ENCODE data around the gene LIG1.
A peak's percentile ranks its signal among the peaks of the same experiment; 100 is the strongest.

The LIG1 gene

GRCh38 chr19:48170817-48171347 is 738 bp upstream of the LIG1 start (continued):
- TF ChIP-seq ZNF214 (tag by site-specific recombination; IDR thresholded peaks at IDR 0.05; ENCODE audit: borderline replicate concordance) = no peak
- TF ChIP-seq ZNF184 (tag by site-specific recombination; IDR thresholded peaks at IDR 0.05) = no peak
- no peak for TF ChIP-seq OSR2 (tag by site-specific recombination; IDR thresholded peaks at IDR 0.05)
- TF ChIP-seq ZNF76 (tag by site-specific recombination; IDR thresholded peaks at IDR 0.05; ENCODE audit: borderline replicate concordance, low read depth) = no peak
- TF ChIP-seq ZNF112 (tag by site-specific recombination; IDR thresholded peaks at IDR 0.05) = no peak
- TF ChIP-seq ZBTB21 (tag by site-specific recombination; IDR thresholded peaks at IDR 0.05) = no peak
- peak; percentile 100 for TF ChIP-seq SCRT1 (tag by site-specific recombination; IDR thresholded peaks at IDR 0.05; ENCODE audit: borderline replicate concordance)
- TF ChIP-seq ZNF768 (tag by site-specific recombination; IDR thresholded peaks at IDR 0.05) = no peak
- TF ChIP-seq ZNF660 (tag by site-specific recombination; IDR thresholded peaks at IDR 0.05) = no peak
- no peak for TF ChIP-seq ZNF830 (tag by site-specific recombination; IDR thresholded peaks at IDR 0.05; ENCODE audit: low read depth)
- no peak for TF ChIP-seq KLF9 (tag by site-specific recombination; IDR thresholded peaks at IDR 0.05; ENCODE audit: low read depth)
- peak; percentile 83 for TF ChIP-seq ZNF692 (tag by site-specific recombination; IDR thresholded peaks at IDR 0.05)

- ChIA-PET POLR2A (interaction anchor here (0.6 to 3.8 kb wide), 20 partner anchors 12 to 1518 kb away, joined by 3 to 54 read pairs (median 4); partner anchors contain the start of genes CARD8, PLA2G4C, RPL18 and SPHK2), CTCF (interaction anchor here (0.5 to 1.0 kb wide), 3 partner anchors 26 to 97 kb away, joined by 3 to 4 read pairs (median 3); no protein-coding TSS in a partner anchor)
- H3K27ac ChIP-seq (ENCODE audit: extremely low read depth, low read depth, low read length) = peak overlapping the region; percentile 99
- H3K4me3 ChIP-seq (ENCODE audit: low read depth, low read length) = peak overlapping the region; percentile 98
- H3K36me3 ChIP-seq (ENCODE audit: control insufficient read depth in 2 of 2, insufficient read depth in 1 of 2, low read length in 2 of 2) = peaks cover 36 to 37% of the 10 kb centered on the region in 2 experiments
- peaks cover 13% of the 10 kb centered on the region for H3K4me1 ChIP-seq (ENCODE audit: control insufficient read depth, insufficient read depth, low read length)
- TF ChIP-seq ZFP69B (tag by site-specific recombination; IDR thresholded peaks at IDR 0.05) = 0 out of 2 replicates have a peak, but pooled peaks have one; percentile 18
- TF ChIP-seq GLIS1 (tag by site-specific recombination; IDR thresholded peaks at IDR 0.05) = no peak
- TF ChIP-seq ZNF391 (tag by site-specific recombination; IDR thresholded peaks at IDR 0.05; ENCODE audit: borderline replicate concordance, low read depth) = no peak
- TF ChIP-seq ELK4 (IDR thresholded peaks at IDR 0.05; ENCODE audit: borderline replicate concordance, low read depth, low read length) = 0 out of 2 replicates have a peak, but pooled peaks have one; percentile 2
- TF ChIP-seq PATZ1 (tag by site-specific recombination; IDR thresholded peaks at IDR 0.05) = peak; percentile 40; the same call in 1 of the 2 replicates
- peak; percentile 54 for TF ChIP-seq SP2 (tag by site-specific recombination; IDR thresholded peaks at IDR 0.05)
- H3K9me3 ChIP-seq (ENCODE audit: control insufficient read depth, insufficient read depth, low read depth, low read length) = no peaks in the 10 kb centered on the region
Measured at GRCh38 chr19:48169578-48169938, 586 bp downstream of the LIG1 start.

GRCh38 chr19:48168689-48169088 is 1.5 kb downstream of the LIG1 start:
- CTCF ChIA-PET = interaction anchor here (1.0 kb wide), 1 partner anchor 66 kb away, joined by 3 read pairs; no protein-coding TSS in a partner anchor
- Histone ChIP-seq H3K36me3 (ENCODE audit: control insufficient read depth in 2 of 2, insufficient read depth in 1 of 2, low read length in 2 of 2) (peaks cover 37 to 38% of the 10 kb centered on the region in 2 experiments), H3K27ac (ENCODE audit: extremely low read depth, low read depth, low read length) (no peak overlapping the region), H3K4me3 (ENCODE audit: low read depth, low read length) (no peak overlapping the region), H3K4me1 (ENCODE audit: control insufficient read depth, insufficient read depth, low read length) (peaks cover 13% of the 10 kb centered on the region), H3K9me3 (ENCODE audit: control insufficient read depth, insufficient read depth, low read depth, low read length) (no peaks in the 10 kb centered on the region)
- TF ChIP-seq ZNF664 (tag by site-specific recombination; IDR thresholded peaks at IDR 0.05) (peak; percentile 46), ZNF148 (tag by site-specific recombination; IDR thresholded peaks at IDR 0.05; ENCODE audit: borderline replicate concordance) (no peak)
- POLR2A ChIA-PET = interaction anchor here (0.9 to 3.8 kb wide), 2 partner anchors 19 to 35 kb away, joined by 3 to 54 read pairs; no protein-coding TSS in a partner anchor
